Tongue (tissue), 2 donors: ENCODE data around the gene SLC29A3. TPM values are rescaled to one million over a fixed set of nuclear protein-coding genes. Genes with fewer than 3 reads are reported as not detected.
"Not testable (repeated sequence)": the region's sequence is repeated elsewhere in the genome, so short reads cannot be mapped to it uniquely, and the experiment has no call there.

Experiments used
- DNase-seq: peaks from one replicate; pipeline ENCODE4 v3.0.0-alpha.2; 2015
- total RNA-seq: library from RNA; depleted of rRNA; stranded (reverse); fragments of >200 nt; gene quantifications from one replicate; pipeline ENCODE4 v1.2.3, GENCODE V29; 2014

The SLC29A3 gene
- 1.9 TPM for total RNA-seq

GRCh38 chr10:71319042-71319799 is at the start of gene SLC29A3:
Gene SLC29A3, plus strand, starts transcription at chr10:71319259. Its CDS starts 51 bp downstream, at chr10:71319310.
- DNase-seq = peak; percentile 91

GRCh38 chr10:71269301-71270288 is 49.5 kb upstream of the SLC29A3 start:
- peak; percentile 38 for DNase-seq

GRCh38 chr10:71270301-71271220 is 48.5 kb upstream of the SLC29A3 start:
- DNase-seq = peak; percentile 81

- no peak for DNase-seq
Measured at GRCh38 chr10:71271662-71272055, 47.4 kb upstream of the SLC29A3 start.

- DNase-seq = no peak
Measured at GRCh38 chr10:71272056-71272771, 46.8 kb upstream of the SLC29A3 start.

GRCh38 chr10:71272974-71273373 is 46.1 kb upstream of the SLC29A3 start:
- not testable (repeated sequence) for DNase-seq

- DNase-seq = no peak
Measured at GRCh38 chr10:71273506-71273905, 45.6 kb upstream of the SLC29A3 start.

- no peak for DNase-seq
Measured at GRCh38 chr10:71274901-71275796, 43.9 kb upstream of the SLC29A3 start.

GRCh38 chr10:71276873-71277272 is 42.2 kb upstream of the SLC29A3 start:
- no peak for DNase-seq

- DNase-seq = no peak
Measured at GRCh38 chr10:71277914-71278665, 41.0 kb upstream of the SLC29A3 start.

- DNase-seq = peak; percentile 59
Measured at GRCh38 chr10:71278691-71279588, 40.1 kb upstream of the SLC29A3 start.

GRCh38 chr10:71279590-71280170 is 39.4 kb upstream of the SLC29A3 start:
- no peak for DNase-seq

GRCh38 chr10:71280216-71280615 is 38.8 kb upstream of the SLC29A3 start:
- DNase-seq = no peak

- DNase-seq = no peak
Measured at GRCh38 chr10:71280825-71281224, 38.2 kb upstream of the SLC29A3 start.

GRCh38 chr10:71281646-71282322 is 37.3 kb upstream of the SLC29A3 start:
- DNase-seq = no peak

- DNase-seq = no peak
Measured at GRCh38 chr10:71282323-71282680, 36.8 kb upstream of the SLC29A3 start.

GRCh38 chr10:71283410-71283809 is 35.6 kb upstream of the SLC29A3 start:
- DNase-seq = no peak
